Suppressor macrophage (primary cell): ENCODE results near the gene CCDC178.
"Not testable (repeated sequence)": the region's sequence is repeated elsewhere in the genome, so short reads cannot be mapped to it uniquely, and the experiment has no call there.

Source experiments
- DNase-seq, 4 experiments: peaks; one replicate each; pipeline ENCODE4 v3.0.0-alpha.2; 2020 to 2022

Gene CCDC178

DNA sequence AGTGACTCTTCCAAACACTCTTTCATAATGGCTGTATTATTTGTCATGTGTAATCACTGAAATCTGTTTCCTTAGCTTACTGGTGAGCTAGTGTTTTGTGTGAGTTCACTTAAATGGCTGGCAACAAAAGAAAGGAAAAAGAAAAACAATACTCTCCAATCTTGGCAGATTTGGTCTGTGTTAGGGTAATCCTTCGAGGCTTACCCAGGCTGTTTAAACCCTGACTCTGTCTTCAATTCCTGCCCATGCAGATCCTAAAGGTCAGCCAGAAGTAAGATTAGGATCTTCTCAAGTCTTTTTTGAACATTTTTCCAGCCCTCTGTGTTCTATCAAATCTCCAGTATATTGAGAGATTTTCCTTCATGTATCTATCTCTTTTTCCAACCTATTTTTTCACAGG lies 85.3 kb downstream of the CCDC178 start:
- DNase-seq: no peak

DNA sequence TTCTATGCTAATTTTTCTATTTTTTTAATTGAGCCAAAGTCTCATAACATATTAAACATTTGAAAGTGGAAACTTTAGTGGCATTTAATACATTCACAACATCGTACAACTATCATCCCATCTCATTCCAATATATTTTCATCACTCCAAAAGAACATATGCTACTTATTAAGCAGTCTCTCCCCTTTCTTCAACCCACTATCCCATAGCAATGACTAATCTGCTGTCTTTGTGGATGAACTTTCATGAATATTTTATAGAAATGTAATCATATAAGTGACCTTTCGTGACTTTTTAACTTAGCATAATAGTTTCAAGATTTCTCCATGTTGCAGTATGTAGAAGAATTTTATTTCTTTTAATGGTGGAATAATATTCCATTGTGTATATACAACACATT lies 90.3 kb downstream of the CCDC178 start:
- no peak for DNase-seq

DNA sequence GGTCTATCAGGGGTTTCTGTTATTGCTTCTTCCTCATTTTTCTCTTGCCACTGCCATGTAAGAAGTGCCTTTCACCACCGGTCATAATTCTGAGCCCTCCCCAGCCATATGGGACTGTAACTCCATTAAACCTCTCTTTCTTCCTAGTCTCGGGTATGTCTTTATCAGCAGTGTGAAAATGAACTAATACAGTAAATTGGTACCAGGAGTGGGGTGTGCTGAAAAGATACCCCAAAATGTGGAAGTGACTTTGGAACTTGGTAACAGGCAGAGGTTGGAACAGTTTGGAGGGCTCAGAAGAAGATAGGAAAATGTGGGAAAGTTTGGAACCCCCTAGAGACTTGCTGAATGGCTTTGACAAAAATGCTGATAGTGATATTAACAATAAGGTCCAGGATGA lies 100.8 kb downstream of the CCDC178 start:
- not testable (repeated sequence) for DNase-seq

DNA sequence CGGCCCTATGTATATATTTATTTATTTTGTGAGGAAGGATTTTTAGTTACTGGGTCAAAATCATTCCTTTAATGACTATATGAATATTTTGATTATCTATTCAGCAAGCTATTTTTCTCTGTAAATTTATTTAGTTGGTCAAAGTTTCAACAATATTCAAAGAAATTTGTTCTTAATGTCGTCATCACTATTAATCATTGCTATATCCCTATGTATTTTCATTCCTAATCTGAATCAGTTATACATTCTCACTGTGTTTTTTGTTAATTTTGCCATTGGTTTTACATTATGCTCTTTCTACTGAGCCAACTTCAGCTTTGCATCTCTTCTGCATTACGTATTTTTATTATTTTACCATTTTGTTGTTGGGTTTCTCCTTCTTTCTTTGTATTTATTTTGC lies 105.7 kb downstream of the CCDC178 start:
- DNase-seq: no peak

DNA sequence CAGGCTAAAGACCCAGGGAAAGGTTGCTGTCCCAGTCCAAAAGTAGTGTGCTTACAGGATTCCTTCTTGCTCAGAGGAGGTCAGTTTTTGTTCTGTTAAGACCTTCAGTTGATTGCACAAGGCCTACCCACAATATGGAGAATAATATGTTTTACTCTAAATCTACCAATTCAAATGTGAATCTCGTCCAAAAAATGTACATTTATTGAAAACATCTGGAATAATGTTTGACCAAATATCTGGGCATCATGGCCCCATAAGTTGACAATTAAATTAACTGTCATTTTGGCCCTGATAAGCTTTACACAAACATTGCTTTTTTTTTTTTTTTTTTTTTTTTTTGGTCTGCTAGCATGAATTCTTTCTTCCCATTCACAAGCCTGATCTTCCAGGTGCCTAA lies 109.8 kb downstream of the CCDC178 start:
- DNase-seq: no peak

DNA sequence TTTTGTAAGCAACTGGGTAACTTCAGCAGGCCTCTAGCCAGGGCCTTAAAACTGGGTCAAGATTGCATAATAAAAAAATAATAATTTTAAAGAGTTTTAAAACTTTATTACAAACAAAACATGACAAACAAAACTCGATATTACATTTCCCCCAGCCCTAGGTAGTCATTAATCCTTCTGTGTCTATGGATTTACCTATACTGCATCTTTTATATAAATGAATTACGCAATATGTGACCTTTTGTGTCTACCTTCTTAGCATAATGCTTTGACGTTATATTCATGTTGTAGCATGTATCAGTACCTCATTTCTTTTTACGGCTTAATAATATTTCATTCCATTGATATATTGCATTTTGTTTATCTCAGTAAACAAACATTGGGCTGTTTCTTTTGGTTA lies 113.5 kb downstream of the CCDC178 start:
- DNase-seq: no peak

DNA sequence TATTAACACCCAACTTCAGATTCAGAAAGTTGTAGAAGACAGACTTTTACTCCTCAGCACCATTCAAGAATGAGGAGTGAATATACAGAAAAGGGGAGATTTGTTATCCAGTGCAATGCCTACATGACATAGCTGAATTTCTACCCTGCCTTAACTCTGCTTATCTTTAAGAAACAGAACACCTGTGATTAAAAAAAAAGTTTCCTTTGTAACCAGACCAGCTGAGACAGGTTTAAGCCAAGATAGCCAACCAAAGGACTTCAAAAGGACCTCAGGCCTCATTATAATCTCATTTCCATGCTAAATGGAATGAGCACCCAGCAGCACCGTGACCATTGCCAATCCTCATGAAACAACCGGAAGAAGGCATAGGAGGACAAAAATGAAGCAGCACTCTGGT lies 122.9 kb downstream of the CCDC178 start:
- DNase-seq: no peak

DNA sequence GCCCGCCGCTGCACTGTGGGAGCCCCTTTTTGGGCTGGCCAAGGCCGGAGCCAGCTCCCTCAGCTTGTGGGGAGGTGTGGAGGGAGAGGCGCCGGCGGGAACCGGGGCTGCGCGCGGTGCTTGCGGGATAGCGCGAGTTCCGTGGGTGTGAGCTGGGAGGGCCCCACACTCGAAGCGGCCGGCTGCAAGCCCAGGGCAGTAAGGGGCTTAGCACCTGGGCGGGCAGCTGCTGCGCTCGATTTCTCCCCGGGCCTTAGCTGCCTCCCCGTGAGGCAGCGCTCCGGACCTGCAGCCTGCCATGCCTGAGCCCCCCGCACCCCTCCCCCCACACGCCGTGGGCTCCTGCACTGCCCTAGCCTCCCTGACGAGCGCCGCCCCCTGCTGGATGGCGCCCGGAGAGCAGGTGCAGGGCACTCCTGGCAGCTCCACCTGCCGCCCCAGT lies 124.4 kb downstream of the CCDC178 start:
- no peak for DNase-seq

DNA sequence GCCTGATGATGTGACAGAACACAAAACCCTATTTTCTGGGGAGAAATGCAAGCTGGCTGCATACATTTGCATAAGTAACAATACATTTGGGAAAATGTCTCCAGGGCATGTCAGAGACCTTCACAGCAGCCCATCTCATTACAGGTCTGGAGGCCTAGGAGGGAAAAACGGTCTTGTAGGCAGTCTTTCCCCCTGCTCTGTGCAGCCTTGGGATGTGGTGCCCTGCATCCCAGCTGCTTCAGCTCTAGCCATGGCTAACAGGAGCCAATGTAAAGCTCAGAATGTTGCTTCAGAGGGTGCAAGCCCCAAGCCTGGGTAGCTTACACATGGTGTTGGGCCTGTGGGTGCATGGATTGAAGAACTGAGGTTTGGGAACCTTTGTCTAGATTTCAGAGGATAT lies 133.0 kb downstream of the CCDC178 start:
- DNase-seq: no peak

DNA sequence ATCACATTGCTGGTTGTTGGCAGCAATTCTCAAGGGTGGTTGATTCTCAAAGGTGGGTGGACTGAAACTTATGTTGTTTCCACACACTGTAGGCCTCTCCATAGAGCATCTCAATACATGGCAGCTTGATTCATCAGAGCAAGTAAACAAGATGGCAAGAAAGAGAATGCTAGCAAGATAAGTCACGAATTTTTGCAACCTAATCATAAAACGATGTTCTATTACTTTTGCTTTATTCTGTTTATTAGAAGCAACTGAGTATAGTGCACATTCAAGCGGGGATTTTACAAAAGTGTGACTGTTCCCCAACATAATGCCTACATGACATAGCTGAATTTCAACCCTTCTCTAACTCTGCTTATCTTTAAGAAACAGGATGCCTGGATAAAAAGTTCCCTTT lies 136.2 kb downstream of the CCDC178 start:
- no peak for DNase-seq

DNA sequence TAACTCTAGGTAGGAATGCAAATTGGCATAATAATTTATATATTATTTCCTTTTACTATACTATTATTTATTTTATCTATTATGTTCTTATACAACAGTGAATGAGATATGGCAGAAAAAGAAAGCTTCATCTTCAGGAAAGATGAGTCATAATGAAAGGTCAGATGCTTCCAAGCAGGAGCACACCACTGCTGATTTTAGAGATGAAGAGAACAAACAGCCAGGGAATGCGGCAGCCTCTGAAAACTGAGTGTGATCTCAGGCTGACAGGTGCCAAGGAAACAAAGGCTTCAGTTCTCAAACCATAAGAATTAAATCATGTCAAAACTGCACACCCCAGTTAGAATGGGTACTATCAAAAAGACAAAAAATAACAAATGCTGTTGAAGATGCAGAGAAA lies 149.0 kb downstream of the CCDC178 start:
- DNase-seq: no peak

DNA sequence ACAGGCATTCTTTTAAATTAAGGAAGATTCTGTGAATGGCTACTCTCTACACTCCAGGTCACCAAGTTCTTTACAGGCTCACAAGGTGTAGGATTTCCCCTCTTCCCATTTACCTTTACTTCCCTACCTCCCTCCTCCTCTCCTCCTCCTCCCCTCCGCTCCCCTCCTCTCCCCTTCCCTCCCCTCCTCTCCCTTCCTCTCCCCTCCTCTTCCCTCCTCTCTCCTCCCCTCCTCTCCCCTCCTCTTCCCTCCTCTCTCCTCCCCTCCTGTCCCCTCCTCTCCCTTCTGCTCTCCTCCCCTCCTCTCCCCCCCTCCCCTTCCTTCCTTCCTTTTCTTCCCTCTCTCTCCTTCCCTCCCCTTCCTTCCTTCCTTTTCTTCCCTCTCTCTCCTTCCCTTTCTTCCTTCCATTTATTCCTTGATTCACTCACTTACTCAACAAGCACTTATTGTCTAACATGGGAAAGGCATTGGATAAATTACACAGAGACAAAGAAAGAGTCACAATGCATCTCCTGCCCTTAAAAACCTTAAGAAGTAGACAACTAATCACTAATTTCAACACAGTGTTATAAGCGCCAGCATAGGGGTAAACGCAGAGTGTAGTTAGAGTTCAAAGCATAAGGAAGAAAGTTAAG lies 152.3 kb downstream of the CCDC178 start:
- DNase-seq: no peak

DNA sequence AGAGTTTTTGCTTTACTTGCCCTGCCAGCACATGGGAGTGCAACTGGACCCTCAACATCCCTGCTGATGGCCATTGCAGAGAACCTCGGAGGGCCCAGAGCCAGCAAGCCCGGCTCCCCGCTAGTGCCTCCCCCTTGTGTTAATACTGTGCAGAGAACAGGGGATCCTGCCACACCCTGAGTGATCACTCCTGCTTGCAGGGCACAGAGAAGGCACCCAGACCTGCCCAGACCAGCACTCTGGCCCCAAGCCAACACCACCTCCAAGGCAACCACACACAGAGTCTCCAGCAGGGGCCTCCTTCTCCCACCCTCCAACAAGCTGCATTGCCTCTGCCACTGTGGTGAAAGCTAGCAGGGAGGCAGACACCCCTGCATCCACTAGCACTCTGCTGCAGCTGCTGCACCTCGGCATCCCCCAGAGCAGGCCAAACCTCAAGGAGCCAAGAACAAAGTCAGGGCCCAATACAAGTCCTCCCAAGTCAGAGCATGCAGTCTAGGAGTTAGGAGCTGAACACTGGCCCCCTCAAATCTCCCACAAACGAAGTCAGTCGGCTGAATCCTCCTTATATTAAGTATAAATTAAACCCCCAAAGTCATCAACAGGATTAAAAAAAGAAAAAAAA lies 157.7 kb downstream of the CCDC178 start:
- DNase-seq: no peak

DNA sequence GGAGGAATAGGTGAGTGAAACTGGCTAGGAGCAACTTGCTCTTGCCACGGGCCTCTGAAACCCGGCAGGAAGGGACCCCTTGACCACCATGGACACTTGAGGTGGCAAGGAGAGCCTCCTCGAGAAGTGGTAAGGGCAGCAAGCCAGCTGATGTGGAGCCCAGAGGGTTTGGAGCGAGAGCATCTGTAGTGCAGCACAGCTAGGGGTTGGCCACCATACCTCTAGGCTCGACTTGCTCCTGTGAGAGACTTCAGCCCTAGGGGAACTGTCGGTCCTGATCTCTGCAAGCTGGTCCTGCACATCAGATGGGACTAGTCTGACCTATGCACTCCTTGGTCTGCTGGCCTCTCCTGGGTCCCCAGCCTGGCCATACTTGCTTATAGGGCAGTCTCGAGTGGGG lies 158.4 kb downstream of the CCDC178 start:
- no peak for DNase-seq

DNA sequence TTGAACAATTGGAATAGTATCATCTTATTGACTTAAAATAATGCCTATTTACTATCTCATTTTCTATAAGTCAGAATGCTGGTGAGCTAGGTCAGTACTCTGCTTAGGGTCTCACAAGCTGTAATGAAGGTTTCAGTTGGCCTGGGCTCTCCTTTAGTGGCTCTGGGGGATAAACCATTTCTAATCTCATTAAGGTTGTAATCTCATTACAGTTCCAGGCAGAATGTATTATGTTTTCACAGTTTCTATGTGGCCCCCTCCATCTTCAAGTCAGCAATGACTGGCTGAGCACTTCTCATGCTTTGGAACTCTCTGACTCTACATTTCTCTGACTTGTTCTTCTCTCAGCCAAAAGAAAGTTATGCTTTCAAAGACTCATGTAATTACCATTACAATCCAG lies 163.1 kb downstream of the CCDC178 start:
- no peak for DNase-seq

DNA sequence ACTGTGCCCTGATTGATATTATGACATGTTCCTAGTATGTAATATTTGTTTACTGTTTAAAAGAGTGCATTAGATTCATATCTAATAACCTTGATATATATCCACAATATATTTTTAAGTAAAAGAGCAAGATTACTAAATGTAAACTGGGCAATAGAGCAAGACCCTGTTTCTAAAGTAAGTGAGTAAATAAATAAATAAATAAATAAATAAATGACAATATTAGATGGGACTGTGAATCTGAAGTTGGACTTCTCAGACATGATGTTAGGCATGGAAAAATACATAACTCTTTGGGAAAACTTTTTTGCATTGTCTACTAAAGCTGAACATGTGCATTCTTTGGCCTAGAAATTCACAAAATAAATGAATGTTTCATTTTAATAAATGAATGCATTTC lies 164.7 kb downstream of the CCDC178 start:
- DNase-seq: no peak

DNA sequence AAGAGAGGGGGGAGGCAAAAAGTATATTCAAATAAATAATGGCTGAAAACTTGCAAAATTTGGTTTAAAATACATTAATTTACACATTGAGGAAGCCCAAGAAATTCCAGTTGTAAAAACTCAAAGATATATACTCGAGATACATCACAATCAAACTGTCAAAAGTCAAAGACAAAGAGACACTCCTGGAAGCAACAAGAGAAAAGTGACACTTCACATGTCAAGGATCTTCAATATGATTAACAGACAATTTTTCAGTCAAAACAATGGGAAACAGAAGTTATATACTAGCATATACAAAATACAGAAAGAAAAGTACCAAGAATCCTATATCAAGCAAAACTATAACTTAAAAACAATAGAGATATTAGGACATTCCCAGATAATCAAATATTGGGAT lies 170.2 kb downstream of the CCDC178 start:
- no peak for DNase-seq

DNA sequence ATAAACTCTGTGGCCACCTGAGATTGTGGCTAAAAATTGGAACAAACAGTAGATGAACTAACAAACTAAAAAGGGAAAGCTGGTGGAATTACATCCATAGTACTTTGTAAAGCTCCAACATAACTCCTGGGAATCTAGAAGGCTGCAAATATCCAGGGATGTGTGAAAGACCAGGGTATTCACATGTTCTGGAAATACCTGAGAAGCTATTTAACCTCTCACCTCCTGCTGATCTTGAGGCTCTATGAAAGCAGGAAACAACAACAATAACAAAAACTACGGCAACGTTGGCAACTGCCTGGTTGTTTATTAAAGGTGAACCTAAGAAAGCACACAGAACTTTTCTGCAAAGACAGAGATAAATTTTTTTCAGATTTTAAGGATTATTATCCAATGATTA lies 171.3 kb downstream of the CCDC178 start:
- no peak for DNase-seq

DNA sequence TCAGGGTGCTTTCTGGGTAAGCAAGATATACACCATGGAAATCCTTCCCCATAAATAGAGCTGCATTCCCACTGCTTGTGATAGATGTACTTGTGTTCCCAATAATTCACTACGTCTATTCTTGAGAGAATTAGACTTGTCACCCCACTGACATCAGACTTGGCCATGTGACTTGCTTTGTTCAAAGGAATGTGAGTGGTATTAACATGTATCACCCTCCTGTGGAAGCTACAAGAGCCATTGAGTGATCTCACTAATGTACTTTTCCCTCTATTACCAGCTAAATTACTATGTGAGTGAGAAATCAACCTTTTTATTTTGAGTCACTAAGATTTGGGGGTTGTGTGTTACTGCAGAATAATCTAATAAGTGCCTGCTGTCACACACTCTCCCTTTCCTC lies 176.0 kb downstream of the CCDC178 start:
- DNase-seq: no peak

DNA sequence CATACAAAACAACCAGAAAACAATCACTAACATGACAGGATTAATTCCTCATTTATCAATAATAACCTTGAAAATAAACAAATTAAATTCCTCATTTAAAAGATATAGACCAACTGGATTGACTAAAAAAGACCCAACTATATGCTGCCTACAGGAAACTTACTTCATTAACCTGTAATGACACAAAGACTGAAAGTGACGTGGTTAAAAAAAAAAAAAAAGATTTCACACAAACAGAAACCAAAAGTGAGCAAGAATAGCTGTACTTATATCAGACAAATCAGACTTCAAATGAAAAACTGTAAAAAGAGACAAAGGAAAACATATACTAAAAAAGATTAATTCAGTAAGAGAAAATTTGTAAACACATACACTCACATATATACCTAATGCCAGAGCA lies 201.2 kb downstream of the CCDC178 start:
- DNase-seq: no peak

DNA sequence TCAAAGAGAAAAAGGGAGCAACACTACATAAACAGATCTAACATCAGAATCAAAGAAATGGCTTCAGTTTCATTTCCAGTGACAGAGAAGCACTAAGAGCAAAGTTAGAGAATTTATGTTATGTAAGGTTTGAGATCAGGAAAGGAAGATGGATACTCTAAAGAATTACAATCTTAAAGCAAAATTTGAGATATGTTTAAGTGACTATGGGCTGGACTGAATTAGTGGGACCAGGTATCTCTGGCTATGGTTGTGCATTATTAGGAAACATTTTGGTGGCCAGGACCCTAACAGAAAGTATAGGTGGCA lies 208.2 kb downstream of the CCDC178 start:
- no peak for DNase-seq

DNA sequence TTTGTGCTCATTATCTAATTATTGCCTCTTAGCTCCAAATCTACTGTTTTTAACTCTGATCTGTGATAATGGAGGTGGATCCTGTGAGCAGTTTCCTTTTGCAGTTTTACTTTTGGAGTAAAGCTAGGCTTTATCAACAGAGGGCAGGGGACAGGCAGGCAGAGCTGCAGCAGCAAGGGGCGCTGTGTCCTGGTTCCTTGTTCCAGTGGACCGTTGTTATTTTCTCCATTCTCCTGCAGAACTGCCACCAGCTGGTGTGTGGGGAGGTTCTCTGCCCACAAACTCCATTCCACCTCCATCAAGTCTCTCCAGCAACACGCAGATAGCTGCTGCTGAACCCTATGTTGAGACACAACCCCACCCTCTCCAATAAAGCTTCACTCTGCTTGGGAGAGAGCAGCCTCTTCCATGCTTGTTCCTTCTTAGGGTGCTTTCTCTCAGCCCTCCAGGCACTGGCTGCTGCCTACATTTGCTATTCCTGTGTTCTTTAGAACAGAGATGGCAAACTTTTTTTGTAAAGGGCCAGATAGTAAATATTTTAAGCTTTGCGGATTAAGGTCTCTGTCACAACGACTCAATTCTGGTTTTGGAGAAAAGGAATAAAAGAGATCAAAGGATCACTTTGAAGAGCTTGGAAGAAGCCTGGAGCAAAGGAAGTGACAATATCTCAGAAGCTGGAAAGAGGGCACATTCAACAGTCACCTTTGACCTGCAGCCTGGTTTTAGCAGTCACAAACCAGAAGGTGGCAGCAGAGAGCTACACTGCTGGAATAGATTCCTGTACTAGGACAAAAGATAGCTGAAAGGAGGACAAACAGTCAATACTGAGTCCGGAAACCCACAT lies 208.8 kb downstream of the CCDC178 start:
- DNase-seq: peak; percentile 70 to 85 (median 72)

DNA sequence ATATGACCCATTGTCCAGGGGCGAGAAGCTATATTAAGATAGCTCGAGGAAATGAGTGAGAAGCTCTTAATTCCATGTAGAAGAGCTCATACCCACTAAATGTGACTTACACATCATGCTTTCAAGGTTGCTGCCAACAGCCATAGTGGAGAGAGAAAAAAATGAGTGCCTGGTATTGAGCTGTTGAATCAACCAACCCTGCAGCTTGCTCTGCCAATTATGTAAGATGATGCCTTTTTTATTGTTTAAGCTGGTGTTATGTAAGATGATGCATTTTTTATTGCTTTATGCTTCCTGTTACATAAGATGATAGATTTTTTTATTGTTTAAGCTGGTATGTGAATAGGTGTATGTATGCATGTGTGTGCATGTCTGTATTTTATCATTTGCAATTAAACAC lies 228.2 kb downstream of the CCDC178 start:
- DNase-seq: no peak

DNA sequence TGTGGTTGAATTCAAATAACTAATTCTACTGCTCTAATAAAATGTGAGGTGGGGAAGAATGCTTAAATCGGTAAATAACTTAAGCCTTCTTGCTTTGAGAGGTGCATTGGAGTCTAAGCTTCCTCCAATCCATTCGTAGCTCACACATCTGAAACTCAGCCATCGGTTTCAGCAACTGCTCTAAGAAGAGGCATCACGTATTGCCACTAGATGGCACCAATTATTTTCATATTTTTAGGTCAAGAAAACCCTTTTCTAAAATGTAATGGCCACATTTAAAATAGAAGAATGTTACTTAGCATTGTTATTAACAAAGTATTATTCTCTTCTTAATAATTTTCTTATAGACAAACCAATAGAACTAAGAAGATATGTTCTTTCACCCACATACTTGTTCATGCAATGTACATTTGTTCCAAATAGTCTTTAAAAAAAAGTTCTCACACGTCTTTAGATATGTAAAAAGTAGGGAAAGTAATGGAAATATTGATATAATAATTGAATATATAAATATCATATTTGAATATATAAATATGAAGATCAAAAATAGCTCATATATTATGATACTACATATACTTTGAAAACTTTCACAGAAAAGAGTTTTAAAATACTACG lies 229.8 kb downstream of the CCDC178 start:
- peak in 3 of 4 experiments; percentile 4 to 34 (median 16) for DNase-seq
